CD4-positive, CD25-positive, alpha-beta regulatory T cell (primary cell): ENCODE data around the gene GCNT2. TPM values are rescaled to one million over a fixed set of nuclear protein-coding genes. Genes with fewer than 3 reads are reported as not detected.
"Not testable (repeated sequence)": the region's sequence is repeated elsewhere in the genome, so short reads cannot be mapped to it uniquely, and the experiment has no call there.

Experiments used
- ATAC-seq, 2 donors: fragments of 150-1000 bp; cut with Tn5 transposase; one replicate each; pipeline ENCODE4 v1.10.0; 2021; ENCODE audit warnings: low read depth in 2 of 2, moderate number of reproducible peaks in 2 of 2, moderate library complexity in 1 of 2
- DNase-seq, 3 donors: peaks; one replicate each; pipeline versions ENCODE4 v3.0.0 to v3.0.0-alpha.2; 2012 to 2022; ENCODE audit warnings: mixed read lengths in 1 of 3
- H3K27ac ChIP-seq: one replicate; pipeline ENCODE4 v1.7.0; 2013; ENCODE audit warnings: mild to moderate bottlenecking, low read length; ENCODE audit not compliant: insufficient read depth, poor library complexity, severe bottlenecking
- H3K27me3 ChIP-seq: one replicate; pipeline ENCODE4 v1.7.0; 2013; ENCODE audit warnings: low read length; ENCODE audit not compliant: control insufficient read depth, insufficient read depth
- H3K36me3 ChIP-seq: one replicate; pipeline ENCODE4 v1.7.0; 2013; ENCODE audit warnings: mild to moderate bottlenecking, low read length, moderate library complexity; ENCODE audit not compliant: control insufficient read depth, insufficient read depth
- H3K4me1 ChIP-seq: 2 replicates; pipeline ENCODE4 v1.7.0; 2013; ENCODE audit warnings: mild to moderate bottlenecking, low read length; ENCODE audit not compliant: insufficient read depth, control insufficient read depth, poor library complexity, severe bottlenecking
- H3K4me3 ChIP-seq: one replicate; pipeline ENCODE4 v1.7.0; 2013; ENCODE audit warnings: low read depth, mild to moderate bottlenecking, low read length, moderate library complexity
- H3K9me3 ChIP-seq, 2 experiments: 1 replicate in 1 of 2; 2 replicates in 1 of 2; pipeline ENCODE4 v1.7.0; 2013; ENCODE audit warnings: low read length in 2 of 2, mild to moderate bottlenecking in 1 of 2, moderate library complexity in 1 of 2; ENCODE audit not compliant: control insufficient read depth in 2 of 2
- H3K27ac Mint-ChIP-seq, 3 donors: one replicate each; pipeline ENCODE4 v1.8.0; 2020 to 2022; ENCODE audit warnings: mild to moderate bottlenecking in 3 of 3, mixed read lengths in 3 of 3, moderate library complexity in 2 of 3
- H3K27me3 Mint-ChIP-seq: one replicate; pipeline ENCODE4 v1.8.0; 2022; ENCODE audit warnings: mild to moderate bottlenecking, mixed read lengths
- H3K36me3 Mint-ChIP-seq: one replicate; pipeline ENCODE4 v1.8.0; 2020; ENCODE audit warnings: mixed read lengths
- H3K4me1 Mint-ChIP-seq, 4 donors: one replicate each; pipeline ENCODE4 v1.8.0; 2020 to 2022; ENCODE audit warnings: mixed read lengths in 4 of 4, mild to moderate bottlenecking in 1 of 4
- H3K4me3 Mint-ChIP-seq, 4 donors: one replicate each; pipeline ENCODE4 v1.8.0; 2020 to 2022; ENCODE audit warnings: mild to moderate bottlenecking in 4 of 4, mixed read lengths in 4 of 4, moderate library complexity in 3 of 4
- H3K9me3 Mint-ChIP-seq, 7 donors: one replicate each; pipeline ENCODE4 v1.8.0; 2020 to 2022; ENCODE audit warnings: mixed read lengths in 7 of 7, mild to moderate bottlenecking in 3 of 7, moderate library complexity in 2 of 7
- polyA plus RNA-seq, 4 donors: library from polyadenylated mRNA; unstranded; fragments of 300-500 nt; fragmentation: Illumina TruSeq; gene quantifications; one replicate each; pipeline ENCODE4 v1.2.3, GENCODE V29; 2021
- total RNA-seq: library from RNA; stranded (reverse); gene quantifications from one replicate; pipeline ENCODE4 v1.2.3, GENCODE V29; 2022

The GCNT2 gene
- total and polyA plus RNA-seq, 5 donors from 2014 or later = 0.72 to 6.9 (median 1.4) TPM

DNA sequence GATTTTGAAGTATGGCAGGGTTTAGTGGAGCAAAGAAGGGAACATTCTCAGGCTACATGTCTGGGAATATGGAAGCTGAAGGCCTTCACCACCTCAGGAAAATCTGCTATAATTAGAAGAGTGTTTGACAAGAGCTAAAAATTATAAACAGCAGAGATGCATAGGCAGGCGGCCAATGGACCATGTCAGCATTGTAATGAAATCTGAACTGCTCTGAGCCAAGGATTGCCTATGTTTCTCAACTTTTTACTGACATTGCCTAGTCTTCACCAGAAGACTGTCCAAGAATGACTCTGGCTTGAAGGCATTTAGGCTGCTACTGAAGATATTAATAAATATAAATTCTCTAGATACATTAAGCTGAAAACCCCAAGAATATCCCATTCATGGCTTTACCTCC, 89.1 kb downstream of the GCNT2 start:
- Mint-ChIP-seq H3K36me3 (peaks cover 3% of the 10 kb centered on the region), H3K27me3 (no peaks in the 10 kb centered on the region), H3K9me3 (peaks cover 0 to 4% (median 0%) of the 10 kb centered on the region in 7 donors), H3K4me1 (no peaks in the 10 kb centered on the region), H3K27ac (no peak overlapping the region), H3K4me3 (no peak overlapping the region)
- H3K9me3 ChIP-seq = no peaks in the 10 kb centered on the region
- no peak for DNase-seq
- H3K27me3 ChIP-seq = no peaks in the 10 kb centered on the region
- H3K4me1 ChIP-seq = no peaks in the 10 kb centered on the region
- no peak overlapping the region for H3K4me3 ChIP-seq
- ATAC-seq = no peak
- no peak overlapping the region for H3K27ac ChIP-seq
- no peaks in the 10 kb centered on the region for H3K36me3 ChIP-seq

DNA sequence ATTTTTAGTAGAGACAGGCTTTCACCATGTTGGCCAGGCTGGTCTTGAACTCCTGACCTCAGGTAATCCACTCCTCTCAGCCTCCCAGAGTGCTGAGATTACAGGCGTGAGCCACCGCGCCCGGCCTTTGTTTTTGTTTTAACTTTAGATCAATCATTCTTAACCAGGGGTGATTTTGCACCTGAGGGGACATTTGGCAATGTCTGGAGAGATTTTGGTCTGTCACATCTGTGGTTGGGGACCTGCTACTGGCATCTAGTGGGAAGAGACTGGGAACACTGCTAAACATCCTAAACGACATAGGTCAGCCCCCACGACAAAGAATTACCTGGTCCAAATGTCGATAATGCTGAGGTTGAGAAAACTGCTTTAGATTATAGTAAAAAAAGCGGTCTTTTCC, 91.0 kb downstream of the GCNT2 start:
- peaks cover 3% of the 10 kb centered on the region for H3K36me3 Mint-ChIP-seq
- no peak for ATAC-seq
- Histone ChIP-seq H3K4me1 (no peaks in the 10 kb centered on the region), H3K4me3 (no peak overlapping the region), H3K27me3 (no peaks in the 10 kb centered on the region), H3K27ac (no peak overlapping the region), H3K36me3 (no peaks in the 10 kb centered on the region), H3K9me3 (no peaks in the 10 kb centered on the region)
- no peak for DNase-seq
- H3K4me1 Mint-ChIP-seq = no peaks in the 10 kb centered on the region
- peaks cover 0 to 4% (median 1%) of the 10 kb centered on the region in 7 donors for H3K9me3 Mint-ChIP-seq
- H3K27ac Mint-ChIP-seq = no peak overlapping the region
- no peak overlapping the region for H3K4me3 Mint-ChIP-seq
- no peaks in the 10 kb centered on the region for H3K27me3 Mint-ChIP-seq

DNA sequence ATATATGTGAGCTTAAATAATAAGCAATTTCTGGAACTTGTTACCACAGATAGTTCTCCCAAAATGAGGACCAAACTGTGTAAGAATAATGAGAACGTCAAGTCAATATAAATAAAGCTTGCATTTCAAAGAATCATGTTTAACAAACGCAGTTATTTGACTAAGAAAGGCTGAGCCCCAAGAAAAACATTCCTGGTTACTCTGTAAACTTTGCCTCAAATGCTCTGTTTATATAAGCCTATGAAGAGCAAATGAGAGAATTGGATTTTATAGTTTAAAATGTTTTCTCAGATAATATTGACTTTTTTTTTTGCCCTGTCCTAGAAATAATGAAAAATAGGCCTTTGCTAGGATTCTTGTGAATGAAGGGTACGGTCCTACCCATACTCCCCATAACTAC, 91.9 kb downstream of the GCNT2 start:
- H3K9me3 ChIP-seq = no peaks in the 10 kb centered on the region
- no peak overlapping the region for H3K4me3 ChIP-seq
- H3K9me3 Mint-ChIP-seq = peaks cover 0 to 4% (median 1%) of the 10 kb centered on the region in 7 donors
- no peak overlapping the region for H3K4me3 Mint-ChIP-seq
- peaks cover 0 to 2% (median 0%) of the 10 kb centered on the region in 4 donors for H3K4me1 Mint-ChIP-seq
- no peaks in the 10 kb centered on the region for H3K27me3 ChIP-seq
- H3K4me1 ChIP-seq = no peaks in the 10 kb centered on the region
- H3K27ac ChIP-seq = no peak overlapping the region
- H3K36me3 ChIP-seq = no peaks in the 10 kb centered on the region
- H3K36me3 Mint-ChIP-seq = peaks cover 3% of the 10 kb centered on the region
- H3K27ac Mint-ChIP-seq = no peak overlapping the region
- no peak for DNase-seq
- no peaks in the 10 kb centered on the region for H3K27me3 Mint-ChIP-seq
- ATAC-seq = no peak

DNA sequence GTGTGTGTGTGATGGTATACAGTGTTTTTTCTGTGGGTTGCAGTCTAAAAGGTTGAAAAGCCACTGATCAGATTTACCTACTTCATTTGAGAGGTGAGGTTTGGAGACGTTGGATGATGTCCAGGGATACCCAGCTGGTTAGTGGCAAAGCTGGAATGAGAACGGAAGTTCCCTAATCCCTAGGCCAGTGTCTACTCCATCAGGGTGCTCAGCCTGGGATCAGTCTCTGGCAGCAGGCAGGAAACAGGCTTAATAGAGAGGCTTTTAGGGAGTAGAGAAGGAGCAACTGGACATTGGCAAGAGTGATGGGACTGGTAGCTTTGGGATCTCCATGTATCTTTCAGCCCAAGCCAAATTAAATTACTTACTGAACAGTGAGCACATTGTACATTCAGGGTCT, 92.6 kb downstream of the GCNT2 start:
- Mint-ChIP-seq H3K36me3 (peaks cover 3% of the 10 kb centered on the region), H3K27ac (no peak overlapping the region), H3K27me3 (no peaks in the 10 kb centered on the region), H3K9me3 (peaks cover 0 to 2% (median 0%) of the 10 kb centered on the region in 7 donors), H3K4me1 (peaks cover 0 to 5% (median 0%) of the 10 kb centered on the region in 4 donors), H3K4me3 (no peak overlapping the region)
- DNase-seq (no peak), ATAC-seq (no peak)
- Histone ChIP-seq H3K36me3 (no peaks in the 10 kb centered on the region), H3K9me3 (no peaks in the 10 kb centered on the region), H3K4me1 (no peaks in the 10 kb centered on the region), H3K4me3 (no peak overlapping the region), H3K27ac (no peak overlapping the region), H3K27me3 (no peaks in the 10 kb centered on the region)

DNA sequence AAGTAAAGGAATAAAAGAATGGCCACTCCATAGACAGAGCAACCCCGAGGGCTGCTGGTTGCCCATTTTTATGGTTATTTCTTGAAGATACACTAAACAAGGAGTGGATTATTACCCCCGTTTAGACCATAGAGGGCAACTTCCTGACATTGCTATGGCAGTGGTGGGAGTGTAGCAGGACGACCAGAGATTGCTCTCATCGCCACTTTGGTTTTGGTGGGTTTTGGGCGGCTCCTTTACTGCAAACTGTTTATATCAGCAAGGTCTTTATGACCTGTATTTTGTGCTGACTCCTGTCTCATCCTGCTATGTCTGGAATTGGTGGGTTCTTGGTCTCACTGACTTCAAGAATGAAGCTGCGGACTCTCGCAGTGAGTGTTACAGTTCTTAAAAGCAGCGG, 94.5 kb downstream of the GCNT2 start:
- ATAC-seq = no peak

DNA sequence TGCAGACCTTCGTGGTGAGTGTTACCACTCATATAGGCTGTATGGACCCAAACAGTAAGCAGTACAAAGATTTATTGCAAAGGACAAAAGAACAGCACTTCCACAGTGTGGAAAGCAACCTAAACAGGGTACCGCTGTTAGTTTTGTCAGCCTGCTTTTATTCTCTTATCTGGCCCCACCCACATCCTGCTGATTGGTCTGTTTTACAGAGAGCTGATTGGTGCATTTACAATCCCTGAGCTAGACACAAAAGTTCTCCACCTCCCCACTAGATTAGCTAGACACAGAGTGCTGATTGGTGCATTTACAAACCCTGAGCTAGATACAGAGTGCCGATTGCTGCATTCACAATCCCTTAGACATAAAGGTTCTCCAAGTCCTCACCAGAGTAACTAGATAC, 95.1 kb downstream of the GCNT2 start:
- not testable (repeated sequence) for H3K36me3 ChIP-seq, H3K27me3 ChIP-seq, H3K27ac Mint-ChIP-seq, H3K4me1 ChIP-seq, H3K9me3 ChIP-seq, H3K4me1 Mint-ChIP-seq, H3K27ac ChIP-seq, H3K4me3 Mint-ChIP-seq, H3K4me3 ChIP-seq, H3K36me3 Mint-ChIP-seq, ATAC-seq, H3K27me3 Mint-ChIP-seq, H3K9me3 Mint-ChIP-seq, DNase-seq

More for the DNA sequence above, 94.5 kb downstream of the GCNT2 start:
- Mint-ChIP-seq H3K27ac (no peak overlapping the region), H3K9me3 (peaks cover 0 to 1% (median 0%) of the 10 kb centered on the region in 7 donors), H3K36me3 (no peaks in the 10 kb centered on the region), H3K27me3 (no peaks in the 10 kb centered on the region), H3K4me3 (no peak overlapping the region), H3K4me1 (peaks cover 0 to 5% (median 0%) of the 10 kb centered on the region in 4 donors)
- no peaks in the 10 kb centered on the region for H3K9me3 ChIP-seq
- H3K27ac ChIP-seq = no peak overlapping the region
- H3K4me1 ChIP-seq = no peaks in the 10 kb centered on the region
- H3K4me3 ChIP-seq = no peak overlapping the region
- H3K27me3 ChIP-seq = no peaks in the 10 kb centered on the region
- DNase-seq = no peak
- H3K36me3 ChIP-seq = no peaks in the 10 kb centered on the region

DNA sequence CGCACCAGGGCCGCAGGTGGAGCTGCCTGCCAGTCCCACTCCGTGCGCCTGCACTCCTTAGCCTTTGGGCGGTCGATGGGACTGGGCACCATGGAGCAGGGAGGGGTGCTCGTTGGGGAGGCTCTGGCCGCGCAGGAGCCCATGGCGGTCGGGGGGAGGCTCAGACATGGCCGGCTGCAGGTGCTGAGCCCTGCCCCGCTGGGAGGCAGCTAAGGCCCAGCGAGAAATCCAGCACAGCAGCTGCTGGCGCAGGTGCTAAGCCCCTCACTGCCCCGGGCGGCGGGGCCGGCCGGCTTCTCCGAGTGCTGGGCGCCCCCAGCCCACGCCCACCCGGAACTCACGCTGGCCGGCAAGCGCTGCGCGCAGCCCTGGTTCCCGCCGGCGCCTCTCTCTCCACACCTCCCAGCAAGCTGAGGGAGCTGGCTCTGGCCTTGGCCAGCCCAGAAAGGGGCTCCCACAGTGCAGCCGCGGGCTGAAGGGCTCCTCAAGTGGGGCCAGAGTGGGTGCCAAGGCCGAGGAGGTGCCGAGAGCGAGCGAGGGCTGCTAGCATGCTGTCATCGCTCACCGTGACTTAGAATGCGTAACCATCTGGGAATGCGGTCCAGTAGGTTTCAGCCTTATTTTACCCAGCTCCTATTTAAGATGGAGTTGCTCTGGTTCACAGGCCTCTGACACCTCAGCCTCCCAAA, 96.0 kb downstream of the GCNT2 start:
- peaks cover 0 to 1% (median 0%) of the 10 kb centered on the region in 7 donors for H3K9me3 Mint-ChIP-seq
- no peak for ATAC-seq

DNA sequence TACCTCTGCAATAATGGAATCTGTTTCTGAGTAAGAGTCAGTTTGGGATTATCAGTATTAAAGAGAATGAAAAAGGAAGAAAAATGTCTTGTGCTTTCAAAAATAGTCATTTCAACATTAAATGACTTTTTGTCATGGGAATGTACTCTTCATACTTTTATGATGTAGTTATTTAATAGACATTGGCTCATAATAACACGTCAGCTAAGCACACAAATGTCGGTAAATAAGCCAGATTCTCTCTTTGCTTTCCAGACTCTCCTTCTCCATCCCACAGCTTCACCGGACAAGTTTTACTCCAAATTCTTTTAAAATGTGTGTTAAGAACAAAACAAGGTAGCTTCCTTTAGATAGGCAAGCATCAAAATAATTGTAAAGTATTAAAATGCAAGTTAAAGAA, 97.3 kb downstream of the GCNT2 start:
- Histone ChIP-seq H3K4me1 (no peaks in the 10 kb centered on the region), H3K27me3 (no peaks in the 10 kb centered on the region), H3K9me3 (no peaks in the 10 kb centered on the region), H3K4me3 (no peak overlapping the region), H3K27ac (no peak overlapping the region), H3K36me3 (peaks cover 3% of the 10 kb centered on the region)
- no peak for ATAC-seq
- H3K27ac Mint-ChIP-seq = no peak overlapping the region
- H3K9me3 Mint-ChIP-seq = peaks cover 0 to 1% (median 0%) of the 10 kb centered on the region in 7 donors
- DNase-seq = no peak
- peaks cover 0 to 5% (median 0%) of the 10 kb centered on the region in 4 donors for H3K4me1 Mint-ChIP-seq
- H3K4me3 Mint-ChIP-seq = no peak overlapping the region
- peaks cover 13% of the 10 kb centered on the region for H3K36me3 Mint-ChIP-seq
- no peaks in the 10 kb centered on the region for H3K27me3 Mint-ChIP-seq

More for the DNA sequence above, 96.0 kb downstream of the GCNT2 start:
- Histone ChIP-seq H3K36me3 (peaks cover 1% of the 10 kb centered on the region), H3K4me3 (no peak overlapping the region), H3K4me1 (no peaks in the 10 kb centered on the region), H3K27me3 (no peaks in the 10 kb centered on the region), H3K9me3 (no peaks in the 10 kb centered on the region), H3K27ac (no peak overlapping the region)
- Mint-ChIP-seq H3K4me1 (peaks cover 0 to 5% (median 0%) of the 10 kb centered on the region in 4 donors), H3K4me3 (no peak overlapping the region), H3K36me3 (peaks cover 8% of the 10 kb centered on the region), H3K27ac (no peak overlapping the region), H3K27me3 (no peaks in the 10 kb centered on the region)
- no peak for DNase-seq
